HG03565 (cell line): ENCODE results near the gene SLC39A11.
"Not testable (repeated sequence)": the region's sequence is repeated elsewhere in the genome, so short reads cannot be mapped to it uniquely, and the experiment has no call there.

Source experiments
- ATAC-seq: cut with Tn5 transposase; IDR thresholded peaks from one replicate; pipeline ENCODE4 v1.9.1; 2021; ENCODE audit warnings: mild to moderate bottlenecking, moderate library complexity; ENCODE audit not compliant: unreplicated experiment

Gene SLC39A11

DNA sequence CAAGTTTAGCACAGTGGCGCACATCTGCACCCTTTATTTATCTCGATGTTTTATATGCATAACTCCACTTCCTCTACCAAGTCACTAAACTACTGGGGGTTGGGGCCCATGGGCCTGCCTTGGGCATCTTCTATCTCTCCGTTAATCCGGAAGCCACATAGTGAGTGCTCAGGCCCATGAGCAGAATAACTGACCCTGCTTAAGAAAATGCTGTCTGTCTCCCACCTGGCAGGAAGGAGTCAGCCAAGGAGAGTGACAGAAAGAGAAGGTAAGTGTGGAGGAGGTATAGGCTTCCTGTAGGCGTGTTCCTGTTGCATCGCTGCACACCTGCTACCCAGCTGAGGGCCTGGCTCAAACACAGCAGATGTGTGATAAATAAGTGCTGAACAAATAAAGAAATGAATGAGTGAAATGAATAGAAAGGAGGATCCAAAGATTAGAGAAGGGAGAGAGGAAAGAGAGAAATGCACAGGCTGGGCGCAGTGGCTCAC is 320.1 kb downstream of the SLC39A11 start:
- ATAC-seq = no peak

- ATAC-seq = no peak
Observed at GRCh38 chr17:72771734-72772133, 320.8 kb downstream of the SLC39A11 start.

- no peak for ATAC-seq
Observed at GRCh38 chr17:72766761-72767356, 325.6 kb downstream of the SLC39A11 start.

- ATAC-seq = no peak
Observed at GRCh38 chr17:72765368-72766153, 326.9 kb downstream of the SLC39A11 start.

- ATAC-seq = no peak
Observed at GRCh38 chr17:72764632-72765041, 327.9 kb downstream of the SLC39A11 start.

- no peak for ATAC-seq
Observed at GRCh38 chr17:72763981-72764380, 328.5 kb downstream of the SLC39A11 start.

DNA sequence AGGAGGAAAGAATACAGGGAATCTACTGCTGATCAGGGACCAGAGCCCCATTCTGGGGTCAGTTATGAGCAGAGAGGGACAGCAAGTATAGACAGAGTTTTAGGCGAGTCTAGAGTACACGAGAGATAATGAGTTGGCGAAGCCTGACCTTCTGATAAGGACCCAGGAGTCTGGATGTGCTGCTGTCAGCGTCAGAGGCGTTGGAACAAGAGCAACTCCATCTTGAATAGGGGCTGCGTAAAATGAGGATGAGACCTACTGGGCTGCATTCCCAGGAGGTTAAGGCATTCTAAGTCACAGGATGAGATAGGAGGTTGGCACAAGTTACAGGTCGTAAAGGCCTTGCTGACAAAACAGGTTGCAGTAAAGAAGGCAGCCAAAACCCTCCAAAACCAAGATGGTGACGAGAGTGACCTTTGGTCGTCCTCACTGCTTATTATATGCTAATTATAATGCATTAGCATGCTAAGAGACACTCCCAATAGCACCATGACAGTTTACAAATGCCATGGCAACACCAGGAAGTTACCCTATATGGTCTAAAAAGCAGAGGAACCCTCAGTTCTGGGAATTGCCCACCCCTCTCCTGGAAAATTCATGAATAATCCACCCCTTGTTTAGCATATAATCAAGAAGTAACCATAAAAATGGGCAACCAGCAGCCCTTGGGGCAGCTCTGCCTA is 330.5 kb downstream of the SLC39A11 start:
- not testable (repeated sequence) for ATAC-seq

DNA sequence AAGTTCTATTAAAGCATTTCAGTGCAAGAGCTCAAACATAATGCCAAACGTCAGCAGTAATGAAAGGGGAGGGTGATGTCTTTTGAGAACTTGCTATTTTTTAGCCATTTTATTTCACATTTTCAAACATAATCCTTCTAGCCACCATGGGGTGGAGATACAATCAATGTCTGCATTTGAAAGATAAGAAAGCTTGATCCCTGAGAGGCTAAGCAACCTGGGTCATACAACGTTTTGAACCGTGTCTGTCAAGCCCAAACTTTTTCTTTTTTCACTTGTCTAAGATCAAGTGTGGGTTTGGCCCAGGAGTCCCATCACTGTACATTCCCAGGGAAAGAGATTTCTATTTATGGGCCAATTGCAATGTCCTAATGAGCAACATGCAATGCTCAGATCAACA is 331.1 kb downstream of the SLC39A11 start:
- ATAC-seq = no peak

- no peak for ATAC-seq
Observed at GRCh38 chr17:72760368-72760767, 332.1 kb downstream of the SLC39A11 start.

DNA sequence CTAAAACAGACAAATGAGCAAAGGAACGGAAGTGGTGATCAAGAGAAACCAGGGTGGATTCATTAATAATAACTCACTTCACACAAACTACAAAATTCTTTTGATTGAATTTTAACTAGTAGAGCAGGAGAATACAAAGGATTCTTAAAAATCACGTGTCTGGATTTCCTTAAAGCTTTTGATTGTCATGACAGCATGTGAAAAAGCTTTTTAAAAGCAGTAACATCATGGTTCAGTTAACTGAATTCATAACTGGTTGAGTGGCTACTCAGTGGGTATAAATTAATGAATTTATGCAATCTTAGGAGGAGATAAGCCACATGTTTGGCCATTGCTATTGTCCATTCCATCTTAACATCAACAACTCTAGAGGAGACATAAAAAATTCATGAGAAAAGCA is 333.2 kb downstream of the SLC39A11 start:
- ATAC-seq = no peak

DNA sequence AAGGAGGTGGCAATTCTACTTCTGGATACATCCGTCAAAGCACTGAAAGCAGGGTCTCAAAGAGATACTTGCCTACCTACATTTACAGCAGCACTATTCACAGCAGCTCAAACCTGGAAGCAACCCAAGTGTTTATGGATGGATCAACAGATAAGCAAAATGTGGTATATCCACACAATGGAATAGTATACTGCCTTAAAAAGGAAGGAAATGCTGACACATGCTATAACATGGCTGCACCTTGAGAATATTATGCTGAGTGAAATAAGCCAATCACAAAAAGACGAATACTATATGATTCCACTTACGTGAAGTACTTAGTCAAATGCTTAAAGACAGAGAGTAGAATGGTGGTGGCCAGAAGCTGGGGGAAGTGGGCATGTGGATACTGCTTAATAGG is 336.2 kb downstream of the SLC39A11 start:
- ATAC-seq = no peak

DNA sequence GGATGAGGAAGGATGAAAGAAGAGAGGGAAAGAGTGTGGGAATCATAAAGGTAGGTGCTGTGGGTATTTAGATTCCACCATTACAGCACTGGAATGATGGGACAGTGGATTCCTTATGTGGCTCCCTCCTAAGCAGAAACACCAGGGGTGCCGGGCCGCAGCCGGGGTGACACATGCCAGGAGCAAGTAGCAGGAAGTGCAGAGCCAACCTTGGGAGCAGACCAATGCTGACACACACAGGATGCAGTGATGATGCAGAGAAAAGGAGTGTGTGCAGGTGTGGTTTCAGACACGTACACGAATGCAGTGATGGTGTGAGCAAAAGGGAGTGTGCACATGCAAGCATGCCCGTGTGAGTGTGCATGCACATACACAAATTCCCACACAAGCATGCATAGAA is 338.0 kb downstream of the SLC39A11 start:
- no peak for ATAC-seq

DNA sequence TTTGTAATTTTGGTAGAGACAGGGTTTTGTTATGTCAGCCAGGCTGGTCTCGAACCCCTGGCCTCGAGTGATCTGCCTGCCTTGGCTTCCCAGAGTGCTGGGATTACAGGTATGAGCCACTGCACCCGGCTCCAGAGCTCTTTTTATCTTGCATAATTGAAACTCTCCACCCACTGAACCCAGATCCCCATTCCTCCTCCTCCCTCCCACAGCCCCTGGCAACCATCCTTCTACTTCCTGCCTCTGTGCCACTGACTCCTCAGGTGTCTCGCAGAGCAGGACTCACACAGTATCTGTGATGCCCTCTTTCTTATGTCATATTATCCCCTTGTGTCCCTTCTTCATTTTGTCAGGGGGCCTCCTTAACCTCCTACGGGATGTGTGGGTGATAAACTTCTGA is 340.7 kb downstream of the SLC39A11 start:
- no peak for ATAC-seq

GRCh38 chr17:72749119-72749572 is 343.3 kb downstream of the SLC39A11 start:
- ATAC-seq = no peak

DNA sequence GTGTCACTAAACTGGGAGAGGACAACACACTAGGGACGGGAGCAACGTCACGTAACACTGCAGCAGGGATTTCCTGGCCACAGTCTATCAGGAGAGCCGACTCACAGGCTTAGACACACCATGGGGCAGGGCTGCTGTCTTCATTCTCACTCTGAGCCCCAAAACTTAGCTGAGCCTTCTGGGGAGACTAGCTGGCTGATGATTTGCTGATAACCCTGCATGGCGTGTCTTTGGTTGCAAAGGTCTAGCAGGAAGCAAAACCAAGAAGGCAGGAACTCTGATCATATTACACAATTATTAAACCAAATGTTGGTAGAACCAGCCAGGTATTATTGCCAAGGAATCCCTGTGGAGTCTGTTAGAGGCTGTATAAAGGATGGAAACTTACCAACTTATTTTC is 345.0 kb downstream of the SLC39A11 start:
- ATAC-seq = no peak

DNA sequence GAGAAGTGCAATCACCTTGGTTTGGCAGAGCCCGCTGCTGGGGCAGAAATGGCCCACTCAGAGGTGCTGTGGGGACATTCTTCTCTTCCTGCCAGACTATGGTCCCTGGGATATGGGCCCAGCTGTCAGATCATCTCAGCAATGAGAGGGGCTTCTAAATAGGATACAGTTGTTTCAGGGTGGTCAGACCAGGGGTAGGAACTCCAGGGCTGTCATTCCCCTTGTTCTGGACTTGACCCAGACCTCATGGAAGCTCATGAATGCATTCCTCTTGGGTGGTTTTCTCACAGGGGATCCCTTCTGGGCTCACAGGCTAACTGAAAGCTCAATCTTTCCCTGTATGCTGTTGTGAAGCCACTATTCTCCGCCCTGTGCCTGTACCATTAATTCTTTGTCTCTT is 347.2 kb downstream of the SLC39A11 start:
- ATAC-seq = no peak

- ATAC-seq = no peak
Observed at GRCh38 chr17:72743037-72743467, 349.4 kb downstream of the SLC39A11 start.

GRCh38 chr17:72737151-72737690 is 355.3 kb downstream of the SLC39A11 start:
- ATAC-seq = no peak

- no peak for ATAC-seq
Observed at GRCh38 chr17:72735592-72735991, 356.9 kb downstream of the SLC39A11 start.

DNA sequence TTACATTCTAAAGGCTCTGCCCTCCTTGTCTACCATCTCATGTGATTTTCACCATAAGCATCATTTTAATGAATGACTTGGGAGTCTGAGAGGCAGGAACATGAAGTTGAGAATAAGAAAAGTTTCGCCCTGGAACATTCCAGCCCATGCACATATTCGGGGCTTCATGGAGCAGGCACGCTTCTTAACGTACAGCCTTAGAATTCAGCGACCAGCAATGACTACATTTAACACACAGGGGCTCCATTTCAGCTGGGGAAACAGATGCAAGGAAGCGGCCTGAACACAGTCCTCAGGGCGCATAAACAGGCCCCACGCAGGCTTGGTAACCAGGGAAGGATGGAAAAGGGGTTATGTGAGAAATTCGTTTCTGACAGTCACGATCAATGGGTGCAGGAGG is 357.4 kb downstream of the SLC39A11 start:
- ATAC-seq = no peak

DNA sequence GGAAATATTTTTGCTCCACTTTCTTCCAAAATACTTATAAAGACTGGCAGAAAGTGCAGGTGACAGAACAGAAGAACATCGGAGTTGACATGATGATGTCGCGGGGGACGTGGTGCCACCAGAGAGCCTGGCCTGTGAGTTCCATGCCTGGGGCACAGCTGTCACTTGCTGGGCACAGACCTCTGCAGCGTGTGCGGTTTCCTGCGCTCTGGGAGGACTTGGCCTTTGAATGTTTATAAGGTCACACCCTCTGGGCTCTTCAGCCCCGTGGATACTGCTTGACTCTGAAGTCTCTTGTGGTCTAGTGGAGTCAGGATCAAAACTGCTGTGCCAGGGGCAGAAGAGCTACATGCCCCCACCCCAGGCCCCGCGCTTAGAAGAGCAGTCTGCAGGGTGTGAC is 357.9 kb downstream of the SLC39A11 start:
- no peak for ATAC-seq
